Heart left ventricle (tissue), 16 donors: Measurements from ENCODE around the gene DDX39B. TPM values are rescaled to one million over a fixed set of nuclear protein-coding genes. Genes with fewer than 3 reads are reported as not detected.

Experiments
- ATAC-seq, 4 donors: fragments of 200-7000 bp; cut with Tn5 transposase; one replicate each; pipeline ENCODE4 v1.9.1; 2020 to 2022; ENCODE audit warnings: moderate library complexity in 4 of 4, mild to moderate bottlenecking in 3 of 4, moderate number of reproducible peaks in 1 of 4
- DNase-seq, 5 donors: peaks; one replicate each; pipeline ENCODE4 v3.0.0-alpha.2; 2020
- H3K27ac ChIP-seq, 12 donors: fragments of 200-600 bp; sonication (generic) in 4 of 12; one replicate each; pipeline versions ENCODE4 v1.5.0 to v1.8.0; 2016 to 2022; ENCODE audit warnings: mild to moderate bottlenecking in 2 of 12
- H3K27me3 ChIP-seq, 9 donors: fragments of 200-600 bp; sonication (generic) in 2 of 9; one replicate each; pipeline versions ENCODE4 v1.5.1 to v1.8.0; 2016 to 2022; ENCODE audit warnings: mild to moderate bottlenecking in 3 of 9
- H3K36me3 ChIP-seq, 9 donors: fragments of 200-600 bp; sonication (generic) in 2 of 9; one replicate each; pipeline versions ENCODE4 v1.5.0 to v1.8.0; 2018 to 2022; ENCODE audit warnings: mild to moderate bottlenecking in 2 of 9
- H3K4me1 ChIP-seq, 12 donors: fragments of 200-600 bp; sonication (generic) in 4 of 12; one replicate each; pipeline versions ENCODE4 v1.5.0 to v1.8.0; 2016 to 2022; ENCODE audit warnings: mild to moderate bottlenecking in 3 of 12
- H3K4me3 ChIP-seq, 12 donors: fragments of 200-600 bp; sonication (generic) in 4 of 12; one replicate each; pipeline versions ENCODE4 v1.5.0 to v1.8.0; 2017 to 2022; ENCODE audit warnings: mild to moderate bottlenecking in 9 of 12, moderate library complexity in 4 of 12
- H3K9me3 ChIP-seq, 12 donors: fragments of 200-600 bp; sonication (generic) in 4 of 12; one replicate each; pipeline versions ENCODE4 v1.5.0 to v1.8.0; 2016 to 2022; ENCODE audit warnings: mild to moderate bottlenecking in 1 of 12
- CTCF ChIP-seq, 12 donors: fragments of 200-600 bp; sonication (generic) in 4 of 12; IDR thresholded peaks; one replicate each; pipeline versions ENCODE4 v1.5.0 to v1.8.0; 2018 to 2022; ENCODE audit warnings: antibody characterized with exemption in 12 of 12, mild to moderate bottlenecking in 5 of 12
- POLR2A ChIP-seq, 2 donors: fragments of 450-650 bp; IDR thresholded peaks; one replicate each; pipeline ENCODE4 v1.6.1; 2017; ENCODE audit warnings: antibody characterized with exemption in 2 of 2, mild to moderate bottlenecking in 2 of 2, moderate library complexity in 2 of 2
- WGBS, 4 donors: extraction: QIAGEN DNeasy Blood & Tissue Kit in 2 of 4; methylation state at CpG; one replicate each; pipeline versions ENCODE4 v1.1.5 to v1.1.7; 2013 to 2018; 5-methylcytosine and 5-hydroxymethylcytosine counted together
- intact Hi-C, 10 donors: fragments of 100-400 bp; cut with DNase I; formaldehyde crosslinking; loops; one replicate each; pipeline versions ENCODE4 v1.11.1 to v1.14.2; 2022
- polyA plus RNA-seq, 2 donors: library from polyadenylated mRNA; stranded (reverse); fragments of 200-250 nt; gene quantifications; one replicate each; pipeline ENCODE4 v1.2.3, GENCODE V29; 2013
- total RNA-seq, 9 donors: library from RNA; depleted of rRNA in 2 of 9; stranded (reverse); fragments of >200 nt in 2 of 9; fragmentation: NEBNext Ultra II Directional in 3 of 9; extraction: Animal tissue kit (Norgen Biotek cat#: 25700) in 3 of 9; gene quantifications; one replicate each; pipeline versions ENCODE4 v1.1.0 to v1.2.4, GENCODE V29; 2016 to 2023
- donor health status: ischemic (EF 13 %, LVEDD 7.1; RV severe dilation, severe dysfunction).
- donor health status: healthy with polysubstance abuse.
- donor health status: DM: no; HTN: yes; CAD: no.
- donor health status: DM: no; HTN: no; CAD: no.
- donor health status: ischemic (EF 25% LVEDD 6.9; RV normal size, moderate dysfunction).
- donor health status: ischemic (EF 25% LVEDD 5.7; RV mildly dilated, moderate dysfunction).
- donor health status: healthy.
- donor health status: DM: yes; HTN: yes; CAD: no.
- donor health status: ischemic (EF 35%, LVEDD 5.7; RV mildly dilated, moderate dysfunction).
- donor health status: nonischemic (EF 11% LVEDD 7.7; RV severe dilation, severe dysfunction).
- donor health status: DM: yes; HTN: yes; CAD: no.
- donor health status: PGD.
- donor health status: ischemic (EF 29% LVEDD 5.4; RV normal size, mild dysfunction).
- donor health status: nonischemic (EF 23%, LVEDD 6.1; RV moderate dilation, normal function).

Gene DDX39B
- total and polyA plus RNA-seq, 11 donors, result 122 to 209 (median 164) TPM

- TF ChIP-seq CTCF (IDR thresholded peaks at IDR 0.05), result no peak
- TF ChIP-seq POLR2A (IDR thresholded peaks at IDR 0.05), result no peak
- Histone ChIP-seq H3K4me1 (peaks cover 0 to 14% (median 4%) of the 10 kb centered on the region in 12 donors), H3K27me3 (no peaks in the 10 kb centered on the region), H3K27ac (no peak overlapping the region), H3K4me3 (no peak overlapping the region), H3K36me3 (peaks cover 2 to 92% (median 91%) of the 10 kb centered on the region in 9 donors), H3K9me3 (no peaks in the 10 kb centered on the region)
- ATAC-seq (no peak), DNase-seq (no peak)
- intact Hi-C loops, result loop anchor here in 1 of 10 donors (5.0 kb wide), 1 partner anchor 41 kb away; no protein-coding TSS in a partner anchor
- 90 to 100% (median 94%) methylated on average over 1 of the region's 1 CpG for WGBS, 4 donors
These were observed 8.4 kb downstream of the DDX39B start for GRCh38 chr6:31533455-31533841.

GRCh38 chr6:31532644-31533454 is 9.0 kb downstream of the DDX39B start:
- peak overlapping the region in 2 of 12 donors; percentile 39 to 64 for H3K27ac ChIP-seq
- intact Hi-C loops, result loop anchor here in 1 of 10 donors (5.0 kb wide), 1 partner anchor 41 kb away; no protein-coding TSS in a partner anchor

GRCh38 chr6:31531771-31532643 is 9.8 kb downstream of the DDX39B start:
- intact Hi-C loops, result loop anchor here in 1 of 10 donors (5.0 kb wide), 1 partner anchor 40 kb away; no protein-coding TSS in a partner anchor
- 74 to 78% (median 76%) methylated on average over 9 of the region's 9 CpGs for WGBS, 4 donors
- Histone ChIP-seq H3K27ac (peak overlapping the region in 2 of 12 donors; percentile 39 to 64), H3K27me3 (no peaks in the 10 kb centered on the region), H3K9me3 (no peaks in the 10 kb centered on the region), H3K36me3 (peaks cover 2 to 77% (median 77%) of the 10 kb centered on the region in 9 donors), H3K4me3 (no peak overlapping the region), H3K4me1 (peaks cover 0 to 8% (median under 1%) of the 10 kb centered on the region in 12 donors)
- ATAC-seq, result no peak
- no peak for DNase-seq
- no peak for TF ChIP-seq CTCF (IDR thresholded peaks at IDR 0.05)
- no peak for TF ChIP-seq POLR2A (IDR thresholded peaks at IDR 0.05)

More at GRCh38 chr6:31532644-31533454, 9.0 kb downstream of the DDX39B start:
- WGBS, 4 donors, result 43 to 55% (median 45%) methylated on average over 9 of the region's 9 CpGs
- Histone ChIP-seq H3K4me3 (no peak overlapping the region), H3K9me3 (no peaks in the 10 kb centered on the region), H3K27me3 (no peaks in the 10 kb centered on the region), H3K36me3 (peaks cover 2 to 86% (median 85%) of the 10 kb centered on the region in 9 donors), H3K4me1 (peaks cover 0 to 8% (median 1%) of the 10 kb centered on the region in 12 donors)
- DNase-seq (no peak), ATAC-seq (no peak)
- TF ChIP-seq CTCF (IDR thresholded peaks at IDR 0.05) (no peak), POLR2A (IDR thresholded peaks at IDR 0.05) (no peak)
